GM18520 (cell line): Measurements from ENCODE around the gene MCRIP2.

Experiments used
- ATAC-seq: cut with Tn5 transposase; IDR thresholded peaks from one replicate; pipeline ENCODE4 v1.9.1; 2021; ENCODE audit not compliant: unreplicated experiment

MCRIP2 gene

GRCh38 chr16:695355-696089 lies 53.9 kb downstream of the MCRIP2 start:
- ATAC-seq: no peak
